HepG2 (cell line): Measurements from ENCODE around the gene ANAPC2. TPM values are rescaled to one million over a fixed set of nuclear protein-coding genes. Genes with fewer than 3 reads are reported as not detected.

Source experiments
- CEBPZ ChIP-seq: IDR thresholded peaks from 2 replicates; pipeline ENCODE4 v1.6.1; 2012; ENCODE audit warnings: low read length, improper control_type of control experiment
- DPF2 ChIP-seq: sonication (generic); formaldehyde crosslinking; IDR thresholded peaks from 2 replicates; pipeline ENCODE4 v1.4.0; 2020; ENCODE audit warnings: mild to moderate bottlenecking, low read depth, missing genetic modification reagents, borderline replicate concordance
- HOXA3 ChIP-seq: sonication (generic); formaldehyde crosslinking; IDR thresholded peaks from 2 replicates; pipeline ENCODE4 v1.5.0; 2020; ENCODE audit warnings: missing genetic modification reagents
- IRX3 ChIP-seq: sonication (generic); formaldehyde crosslinking; IDR thresholded peaks from 2 replicates; pipeline ENCODE4 v1.8.1; 2023; ENCODE audit warnings: mild to moderate bottlenecking, low read depth, missing genetic modification reagents, borderline replicate concordance
- MLX ChIP-seq: IDR thresholded peaks from 2 replicates; pipeline ENCODE4 v1.6.1; 2016
- ONECUT2 ChIP-seq: sonication (generic); formaldehyde crosslinking; IDR thresholded peaks from 2 replicates; pipeline ENCODE4 v1.4.0; 2020; ENCODE audit warnings: missing genetic modification reagents
- RBAK ChIP-seq: sonication (generic); formaldehyde crosslinking; IDR thresholded peaks from 2 replicates; pipeline ENCODE4 v1.5.1; 2020; ENCODE audit warnings: mild to moderate bottlenecking, missing genetic modification reagents
- SRY ChIP-seq: sonication (generic); formaldehyde crosslinking; IDR thresholded peaks from 2 replicates; pipeline ENCODE4 v1.8.0; 2022; ENCODE audit warnings: mild to moderate bottlenecking, missing genetic modification reagents
- USF2 ChIP-seq, 2 experiments: sonication (generic) in 1 of 2; formaldehyde crosslinking in 1 of 2; IDR thresholded peaks; 2 replicates each; pipeline versions ENCODE4 v1.5.1 to v1.6.1; 2011 to 2020; ENCODE audit warnings: borderline replicate concordance in 1 of 2, low read depth in 1 of 2, low read length in 1 of 2, mild to moderate bottlenecking in 1 of 2, missing genetic modification reagents in 1 of 2, moderate library complexity in 1 of 2
- ZFX ChIP-seq: sonication (generic); formaldehyde crosslinking; IDR thresholded peaks from 2 replicates; pipeline ENCODE4 v1.4.0; 2020; ENCODE audit warnings: mild to moderate bottlenecking, low read depth, missing genetic modification reagents, moderate library complexity
- ZNF10 ChIP-seq: sonication (generic); formaldehyde crosslinking; IDR thresholded peaks from 2 replicates; pipeline ENCODE4 v1.4.0; 2020; ENCODE audit warnings: mild to moderate bottlenecking, low read depth, missing genetic modification reagents, borderline replicate concordance
- ZNF12 ChIP-seq: sonication (generic); formaldehyde crosslinking; IDR thresholded peaks from 2 replicates; pipeline ENCODE4 v1.5.0; 2020; ENCODE audit warnings: missing genetic modification reagents
- ZNF605 ChIP-seq: sonication (generic); formaldehyde crosslinking; IDR thresholded peaks from 2 replicates; pipeline ENCODE4 v1.8.0; 2022; ENCODE audit warnings: mild to moderate bottlenecking, missing genetic modification reagents
- ZNF607 ChIP-seq: sonication (generic); formaldehyde crosslinking; IDR thresholded peaks from 2 replicates; pipeline ENCODE4 v1.5.1; 2020; ENCODE audit warnings: missing genetic modification reagents, mild to moderate bottlenecking, borderline replicate concordance
- polyA plus RNA-seq, 8 experiments: library from polyadenylated mRNA; depleted of rRNA in 3 of 8; stranded (reverse) in 7 of 8; unstranded in 1 of 8; fragments of >200 nt; fragmentation: Illumina TruSeq in 4 of 8; extraction: Trizol in 4 of 8; gene quantifications; 2 replicates each; pipeline versions ENCODE4 v1.2.1 to v1.2.3, GENCODE V29; 2011 to 2016; ENCODE audit warnings: low read depth in 4 of 8, missing spikeins in 1 of 8, mixed read lengths in 1 of 8; ENCODE audit not compliant: insufficient read depth in 1 of 8
- total RNA-seq, 5 experiments: library from RNA; depleted of rRNA; stranded (reverse); fragments of >200 nt; fragmentation: Illumina TruSeq; extraction: Trizol; gene quantifications; 2 replicates each; pipeline ENCODE4 v1.2.3, GENCODE V29; 2016; ENCODE audit warnings: low read depth in 1 of 5
- TF ChIP-seq, protein P1 (sequence below): sonication (generic); formaldehyde crosslinking; IDR thresholded peaks from 2 replicates; pipeline ENCODE4 v1.9.0; 2022; ENCODE audit warnings: missing genetic modification reagents, mild to moderate bottlenecking, borderline replicate concordance
- TF ChIP-seq, protein P2 (sequence below): sonication (generic); formaldehyde crosslinking; IDR thresholded peaks from 2 replicates; pipeline ENCODE4 v1.5.1; 2020; ENCODE audit warnings: missing genetic modification reagents, mild to moderate bottlenecking, borderline replicate concordance

Gene ANAPC2
- total and polyA plus RNA-seq, 2 of the 13 experiments (the other 11 are each of a cell fraction or from before 2014, with no cell fraction given), result 12.3 to 15.4 TPM

GRCh38 chr9:137223078-137223970, 35.0 kb upstream of the ANAPC2 start (continued):
- 0 out of 2 replicates have a peak, but pooled peaks have one; percentile 14 for TF ChIP-seq ZNF605 (CRISPR knock-in tag)
- TF ChIP-seq SRY, result no peak
- no peak for TF ChIP-seq ONECUT2
- no peak for TF ChIP-seq ZNF10 (CRISPR knock-in tag)
- TF ChIP-seq, protein P1, sequence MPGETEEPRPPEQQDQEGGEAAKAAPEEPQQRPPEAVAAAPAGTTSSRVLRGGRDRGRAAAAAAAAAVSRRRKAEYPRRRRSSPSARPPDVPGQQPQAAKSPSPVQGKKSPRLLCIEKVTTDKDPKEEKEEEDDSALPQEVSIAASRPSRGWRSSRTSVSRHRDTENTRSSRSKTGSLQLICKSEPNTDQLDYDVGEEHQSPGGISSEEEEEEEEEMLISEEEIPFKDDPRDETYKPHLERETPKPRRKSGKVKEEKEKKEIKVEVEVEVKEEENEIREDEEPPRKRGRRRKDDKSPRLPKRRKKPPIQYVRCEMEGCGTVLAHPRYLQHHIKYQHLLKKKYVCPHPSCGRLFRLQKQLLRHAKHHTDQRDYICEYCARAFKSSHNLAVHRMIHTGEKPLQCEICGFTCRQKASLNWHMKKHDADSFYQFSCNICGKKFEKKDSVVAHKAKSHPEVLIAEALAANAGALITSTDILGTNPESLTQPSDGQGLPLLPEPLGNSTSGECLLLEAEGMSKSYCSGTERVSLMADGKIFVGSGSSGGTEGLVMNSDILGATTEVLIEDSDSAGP, result peak; percentile 55; the same call in 1 of the 2 replicates
- TF ChIP-seq MLX (CRISPR knock-in tag), result no peak
- TF ChIP-seq, protein P2, sequence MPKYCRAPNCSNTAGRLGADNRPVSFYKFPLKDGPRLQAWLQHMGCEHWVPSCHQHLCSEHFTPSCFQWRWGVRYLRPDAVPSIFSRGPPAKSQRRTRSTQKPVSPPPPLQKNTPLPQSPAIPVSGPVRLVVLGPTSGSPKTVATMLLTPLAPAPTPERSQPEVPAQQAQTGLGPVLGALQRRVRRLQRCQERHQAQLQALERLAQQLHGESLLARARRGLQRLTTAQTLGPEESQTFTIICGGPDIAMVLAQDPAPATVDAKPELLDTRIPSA (CRISPR knock-in tag), result 0 out of 2 replicates have a peak, but pooled peaks have one; percentile 50
- TF ChIP-seq ZFX (CRISPR knock-in tag), result 0 out of 2 replicates have a peak, but pooled peaks have one; percentile 72
- no peak for TF ChIP-seq ZNF12 (CRISPR knock-in tag)
- no peak for TF ChIP-seq IRX3 (CRISPR knock-in tag)
- no peak for TF ChIP-seq DPF2 (CRISPR knock-in tag)
- TF ChIP-seq RBAK (CRISPR knock-in tag), result no peak
- 0 out of 2 replicates have a peak, but pooled peaks have one; percentile 9 for TF ChIP-seq ZNF607 (CRISPR knock-in tag)
- TF ChIP-seq USF2 (IDR thresholded peaks at IDR 0.05; ENCODE audit: low read depth, low read length), result no peak
- TF ChIP-seq USF2 (CRISPR knock-in tag; IDR thresholded peaks at IDR 0.05; ENCODE audit: borderline replicate concordance), result no peak
- no peak for TF ChIP-seq CEBPZ
- peak; percentile 65 for TF ChIP-seq HOXA3 (CRISPR knock-in tag)
